GM12873 (cell line): ENCODE measurements around the gene ZNF331.

Source experiments
- CTCF ChIP-seq: IDR thresholded peaks from 2 replicates; pipeline ENCODE4 v1.5.1; 2012; ENCODE audit warnings: low read depth, mild to moderate bottlenecking, moderate library complexity, low read length, control low read depth; ENCODE audit not compliant: insufficient read depth; ENCODE audit errors: missing control alignments

The ZNF331 gene

GRCh38 chr19:53549340-53549739 lies 11.4 kb downstream of the ZNF331 start:
- TF ChIP-seq CTCF = no peak

DNA sequence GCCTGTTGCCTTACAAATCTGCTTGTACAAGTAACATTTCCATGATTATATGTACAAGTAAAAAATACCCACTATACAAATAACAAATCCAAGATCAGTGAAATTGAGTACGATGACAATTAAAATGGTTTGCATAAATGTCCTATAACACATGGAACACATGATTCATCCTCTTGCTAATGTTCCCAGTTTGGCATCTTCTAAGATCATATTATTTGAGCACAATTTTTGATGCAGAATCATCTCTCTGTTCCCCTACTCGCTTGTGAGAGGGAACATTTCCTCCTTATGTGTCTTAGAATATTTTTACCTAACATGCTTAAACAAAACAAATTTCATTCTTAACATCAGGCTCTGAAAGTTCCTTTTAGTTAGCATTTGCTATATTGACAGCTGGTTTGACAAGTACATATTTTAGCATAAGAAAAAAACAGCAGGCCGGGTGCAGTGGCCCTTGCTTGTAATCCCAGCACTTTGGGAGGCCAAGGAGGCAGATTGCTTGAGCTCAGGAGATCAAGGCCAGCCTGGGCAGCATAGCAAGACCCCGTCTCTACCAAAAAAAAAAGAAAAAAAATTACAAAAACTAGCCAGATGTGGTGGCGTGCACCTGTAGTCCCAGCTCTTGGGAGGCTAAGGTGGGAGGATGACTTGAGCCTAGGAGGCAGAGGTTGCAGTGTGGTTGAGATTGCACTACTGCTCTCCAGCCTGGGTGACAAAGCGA lies 14.2 kb downstream of the ZNF331 start:
- no peak for TF ChIP-seq CTCF

- TF ChIP-seq CTCF = no peak
These were observed 15.2 kb downstream of the ZNF331 start for GRCh38 chr19:53553156-53553555.

- TF ChIP-seq CTCF = no peak
These were observed 16.2 kb downstream of the ZNF331 start for GRCh38 chr19:53553865-53554791.

DNA sequence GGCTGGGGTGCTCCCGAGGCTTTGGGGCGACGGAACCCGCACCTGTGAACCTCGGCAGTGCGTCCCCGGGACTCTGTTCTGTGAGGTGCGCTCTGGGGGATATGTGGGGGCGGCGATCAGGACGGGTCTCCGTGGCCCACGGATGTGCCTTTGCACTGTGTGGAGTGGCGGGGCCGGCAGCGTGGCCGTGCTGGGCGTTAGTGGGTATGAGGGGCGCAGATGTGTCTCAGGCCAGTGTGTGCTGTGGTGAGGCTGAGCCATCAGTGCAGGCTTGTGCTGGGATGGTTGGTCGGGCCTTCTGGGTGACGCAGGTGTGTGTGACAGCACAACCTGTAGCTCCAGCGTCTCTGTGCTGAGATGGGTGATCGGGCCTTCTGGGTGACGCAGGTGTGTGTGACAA lies 16.9 kb downstream of the ZNF331 start:
- no peak for TF ChIP-seq CTCF

DNA sequence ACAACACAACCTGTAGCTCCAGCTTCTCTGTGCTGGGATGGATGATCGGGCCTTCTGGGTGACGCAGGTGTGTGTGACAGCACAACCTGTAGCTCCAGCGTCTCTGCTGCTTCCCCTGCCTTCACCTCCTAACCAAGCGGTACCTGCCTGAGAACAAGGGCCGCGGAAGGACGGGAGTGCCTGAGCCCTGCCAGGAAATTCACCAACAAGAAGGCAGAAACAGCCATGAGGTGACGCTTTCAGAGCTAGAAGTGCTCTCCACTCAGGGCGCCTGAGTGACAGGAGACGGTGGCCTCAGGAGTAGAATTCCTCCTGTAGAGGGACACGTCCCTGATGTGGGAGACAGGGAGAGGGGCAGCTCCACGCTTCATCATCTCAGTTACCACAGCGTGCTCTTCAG lies 17.4 kb downstream of the ZNF331 start:
- no peak for TF ChIP-seq CTCF

- no peak for TF ChIP-seq CTCF
These were observed 33.4 kb downstream of the ZNF331 start for GRCh38 chr19:53571339-53571738.
